Measurements from ENCODE around the gene USP48. TPM values are rescaled to one million over a fixed set of nuclear protein-coding genes. Genes with fewer than 3 reads are reported as not detected.

Gene USP48
- total RNA-seq, 1 donor from 2014 or later, result 78.7 TPM

GRCh38 chr1:21755067-21755466, 27.9 kb downstream of the USP48 start:
- Mint-ChIP-seq H3K4me1 (ENCODE audit: low read depth, unreplicated experiment) (peaks cover under 1% of the 10 kb centered on the region), H3K9me3 (ENCODE audit: unreplicated experiment) (peaks cover 2% of the 10 kb centered on the region), H3K27ac (ENCODE audit: unreplicated experiment) (no peak overlapping the region), H3K4me3 (ENCODE audit: unreplicated experiment) (no peak overlapping the region), H3K36me3 (ENCODE audit: unreplicated experiment) (no peaks in the 10 kb centered on the region), H3K27me3 (ENCODE audit: unreplicated experiment) (no peaks in the 10 kb centered on the region)
- no peak for DNase-seq
- no peak for TF ChIP-seq CTCF (IDR thresholded peaks at IDR 0.05; ENCODE audit: partially characterized antibody, unreplicated experiment)

- Mint-ChIP-seq H3K4me1 (ENCODE audit: low read depth, unreplicated experiment) (peaks cover 5% of the 10 kb centered on the region), H3K27ac (ENCODE audit: unreplicated experiment) (no peak overlapping the region), H3K36me3 (ENCODE audit: unreplicated experiment) (no peaks in the 10 kb centered on the region), H3K27me3 (ENCODE audit: unreplicated experiment) (no peaks in the 10 kb centered on the region), H3K9me3 (ENCODE audit: unreplicated experiment) (peaks cover 2% of the 10 kb centered on the region), H3K4me3 (ENCODE audit: unreplicated experiment) (no peak overlapping the region)
- no peak for TF ChIP-seq CTCF (IDR thresholded peaks at IDR 0.05; ENCODE audit: partially characterized antibody, unreplicated experiment)
- no peak for DNase-seq
Observed at GRCh38 chr1:21754583-21754982, 28.4 kb downstream of the USP48 start.

GRCh38 chr1:21752186-21752585, 30.8 kb downstream of the USP48 start:
- Mint-ChIP-seq H3K4me3 (ENCODE audit: unreplicated experiment) (no peak overlapping the region), H3K9me3 (ENCODE audit: unreplicated experiment) (peaks cover 2% of the 10 kb centered on the region), H3K27ac (ENCODE audit: unreplicated experiment) (no peak overlapping the region), H3K27me3 (ENCODE audit: unreplicated experiment) (no peaks in the 10 kb centered on the region), H3K36me3 (ENCODE audit: unreplicated experiment) (no peaks in the 10 kb centered on the region), H3K4me1 (ENCODE audit: low read depth, unreplicated experiment) (peaks cover 9% of the 10 kb centered on the region)
- no peak for TF ChIP-seq CTCF (IDR thresholded peaks at IDR 0.05; ENCODE audit: partially characterized antibody, unreplicated experiment)
- no peak for DNase-seq

- no peak overlapping the region for H3K4me3 Mint-ChIP-seq (ENCODE audit: unreplicated experiment)
- no peaks in the 10 kb centered on the region for H3K36me3 Mint-ChIP-seq (ENCODE audit: unreplicated experiment)
- no peak for DNase-seq
- no peaks in the 10 kb centered on the region for H3K27me3 Mint-ChIP-seq (ENCODE audit: unreplicated experiment)
- no peak for TF ChIP-seq CTCF (IDR thresholded peaks at IDR 0.05; ENCODE audit: partially characterized antibody, unreplicated experiment)
- H3K4me1 Mint-ChIP-seq (ENCODE audit: low read depth, unreplicated experiment), result peaks cover 9% of the 10 kb centered on the region
- H3K27ac Mint-ChIP-seq (ENCODE audit: unreplicated experiment), result no peak overlapping the region
- peaks cover 2% of the 10 kb centered on the region for H3K9me3 Mint-ChIP-seq (ENCODE audit: unreplicated experiment)
Observed at GRCh38 chr1:21751281-21751680, 31.7 kb downstream of the USP48 start.

GRCh38 chr1:21750841-21751240, 32.1 kb downstream of the USP48 start:
- Mint-ChIP-seq H3K27me3 (ENCODE audit: unreplicated experiment) (no peaks in the 10 kb centered on the region), H3K36me3 (ENCODE audit: unreplicated experiment) (no peaks in the 10 kb centered on the region), H3K27ac (ENCODE audit: unreplicated experiment) (no peak overlapping the region), H3K9me3 (ENCODE audit: unreplicated experiment) (peaks cover 2% of the 10 kb centered on the region), H3K4me3 (ENCODE audit: unreplicated experiment) (no peak overlapping the region), H3K4me1 (ENCODE audit: low read depth, unreplicated experiment) (peaks cover 9% of the 10 kb centered on the region)
- TF ChIP-seq CTCF (IDR thresholded peaks at IDR 0.05; ENCODE audit: partially characterized antibody, unreplicated experiment), result no peak
- DNase-seq, result no peak
